HG03159 (cell line): ENCODE measurements around the gene KDM2A.
"Not testable (repeated sequence)": the region's sequence is repeated elsewhere in the genome, so short reads cannot be mapped to it uniquely, and the experiment has no call there.

Experiments
- ATAC-seq: cut with Tn5 transposase; IDR thresholded peaks from one replicate; pipeline ENCODE4 v1.9.1; 2021; ENCODE audit warnings: mild to moderate bottlenecking, moderate library complexity; ENCODE audit not compliant: unreplicated experiment

KDM2A gene

DNA sequence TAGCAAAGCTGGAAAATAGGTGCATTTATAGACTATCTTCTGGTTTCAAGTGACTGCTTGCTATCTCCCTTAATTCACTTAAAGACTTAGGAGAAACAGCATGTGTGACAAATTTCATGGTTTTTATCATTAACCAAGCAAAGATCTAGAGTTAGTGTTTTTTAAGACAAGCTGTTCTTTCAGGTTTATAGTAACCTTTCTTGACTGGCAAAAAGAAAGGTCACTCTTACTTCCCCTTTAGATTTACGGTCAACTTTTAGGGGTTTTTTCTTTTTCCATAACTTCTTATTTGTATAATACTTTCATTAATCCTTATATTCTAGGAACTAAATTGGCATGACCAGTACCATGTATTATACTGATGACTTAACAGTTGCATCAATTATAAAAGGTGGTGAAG, 46.6 kb downstream of the KDM2A start:
- no peak for ATAC-seq

DNA sequence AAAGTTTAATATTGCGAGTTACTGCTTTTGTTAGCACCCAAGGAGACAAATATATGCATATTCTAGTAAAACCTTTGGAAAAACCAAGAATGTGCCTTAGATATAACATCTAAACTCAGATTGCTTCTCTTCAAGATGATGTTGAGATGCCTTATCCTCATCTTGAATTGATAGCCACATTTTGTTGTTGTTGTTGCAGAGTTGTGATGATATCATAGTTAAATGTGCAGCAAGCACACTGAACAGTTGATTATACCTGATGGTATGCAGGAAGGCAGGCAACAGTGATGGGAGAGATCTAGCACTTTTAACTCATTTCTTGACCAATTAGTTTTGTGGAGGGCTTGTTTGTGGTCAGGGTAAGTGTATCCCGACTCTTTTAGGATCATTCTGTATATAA, 48.0 kb downstream of the KDM2A start:
- ATAC-seq = no peak

DNA sequence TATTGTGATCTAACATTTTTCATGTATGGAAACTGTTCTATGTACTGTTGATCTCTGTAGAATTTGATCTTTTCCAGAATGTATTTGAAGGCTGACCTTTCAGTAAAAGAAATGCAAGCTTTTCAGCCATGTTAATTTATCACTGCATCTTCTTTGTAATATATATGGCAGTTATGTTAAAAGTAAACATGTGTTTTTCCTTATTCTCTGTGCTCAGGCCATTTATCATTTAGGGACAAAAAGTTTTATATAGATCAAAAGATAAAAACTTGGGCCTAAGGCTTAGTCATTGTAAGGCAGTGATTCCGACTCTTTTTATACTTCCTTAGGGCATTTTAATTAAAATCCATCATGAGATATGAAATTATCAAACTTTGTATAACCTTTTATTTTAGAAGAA, 48.7 kb downstream of the KDM2A start:
- no peak for ATAC-seq

DNA sequence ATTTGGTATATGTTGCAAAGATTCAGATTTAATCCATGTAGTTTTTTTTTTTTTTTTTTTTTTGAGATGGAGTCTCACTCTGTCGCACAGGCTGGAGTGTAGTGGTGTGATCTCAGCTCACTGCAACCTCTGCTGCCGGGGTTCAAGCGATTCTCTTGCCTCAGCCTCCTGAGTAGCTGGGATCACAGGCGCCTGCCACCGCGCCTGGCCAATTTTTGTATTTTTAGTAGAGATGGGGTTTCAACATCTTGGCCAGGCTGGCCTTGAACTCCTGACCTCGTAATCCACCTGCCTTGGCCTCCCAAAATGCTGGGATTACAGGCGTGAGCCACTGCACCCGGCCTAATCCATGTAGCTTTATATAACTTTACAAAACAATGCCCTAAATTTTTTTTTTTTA, 49.8 kb downstream of the KDM2A start:
- not testable (repeated sequence) for ATAC-seq

DNA sequence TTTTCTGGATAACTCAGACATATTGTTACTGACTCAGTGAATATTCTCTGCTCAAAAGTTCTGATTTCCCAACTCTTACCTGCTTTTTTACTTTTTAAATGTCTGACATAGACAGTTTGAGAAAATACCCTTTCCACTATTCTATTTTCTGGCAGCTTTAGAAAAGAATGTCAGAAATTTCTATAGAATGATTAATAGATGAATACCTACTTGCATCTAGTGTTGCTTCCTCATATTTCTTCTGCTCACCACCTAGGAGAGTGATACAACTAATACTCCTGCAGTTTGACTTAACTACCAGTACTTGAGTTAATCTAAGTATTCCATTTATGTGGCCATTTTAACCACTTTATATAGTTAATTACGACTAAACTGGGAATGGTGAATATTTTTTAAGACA, 55.2 kb downstream of the KDM2A start:
- no peak for ATAC-seq

DNA sequence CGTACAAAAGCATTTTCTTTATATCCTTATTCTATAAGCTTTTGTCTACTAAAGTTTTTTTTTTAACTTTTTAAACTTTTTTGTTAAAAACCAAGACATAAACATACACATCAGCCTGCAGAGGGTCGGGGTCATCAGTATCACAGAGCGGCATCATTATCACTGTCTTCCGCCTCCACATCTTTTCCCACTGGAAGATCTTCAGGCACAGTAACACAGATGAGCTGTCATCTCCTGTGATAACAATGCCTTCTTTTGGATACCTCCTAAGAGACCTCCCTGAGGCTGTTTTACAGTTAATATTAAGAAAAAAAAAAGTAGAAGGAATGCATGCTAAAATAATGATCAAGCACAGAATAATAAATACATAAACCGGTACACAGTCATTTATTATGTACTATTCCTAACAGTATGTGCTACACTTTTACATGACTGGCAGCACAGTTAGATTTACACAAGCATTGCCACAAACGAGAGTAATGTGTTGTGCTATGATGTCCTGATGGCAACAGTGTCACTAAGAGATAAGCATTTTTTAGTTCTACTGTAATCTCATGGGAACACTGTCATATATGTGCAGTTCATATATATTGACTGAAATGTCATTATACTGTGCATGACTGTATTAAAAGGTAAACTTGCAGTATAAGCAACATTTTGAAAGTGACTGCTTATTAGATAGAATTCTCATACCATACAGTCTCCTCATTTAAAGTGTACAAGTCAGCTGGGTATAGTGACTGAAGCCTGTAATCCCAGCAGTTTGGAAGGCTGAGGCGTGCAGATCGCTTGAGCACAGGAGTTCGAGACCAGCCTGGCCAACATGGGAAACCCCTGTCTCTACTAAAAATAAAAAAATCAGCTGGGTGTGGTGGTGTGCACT, 58.6 kb downstream of the KDM2A start:
- ATAC-seq = no peak

DNA sequence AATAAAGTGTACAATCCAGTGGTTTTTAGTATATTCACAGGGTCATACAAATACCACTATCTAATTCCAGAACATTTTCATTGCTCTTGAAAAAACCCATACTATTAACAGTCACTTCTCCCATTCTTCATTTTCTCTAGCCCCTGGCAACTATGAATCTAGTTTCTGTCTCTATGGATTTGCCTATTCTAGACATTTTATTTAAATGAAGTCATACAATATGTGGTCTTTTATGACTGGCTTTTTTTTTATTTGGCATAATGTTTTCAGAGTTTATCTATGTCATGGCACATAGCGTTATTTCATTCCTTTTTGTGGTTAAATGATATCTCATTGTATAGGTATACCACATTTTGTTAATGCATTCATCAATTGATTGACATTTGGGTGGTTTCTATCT, 59.4 kb downstream of the KDM2A start:
- ATAC-seq = no peak

DNA sequence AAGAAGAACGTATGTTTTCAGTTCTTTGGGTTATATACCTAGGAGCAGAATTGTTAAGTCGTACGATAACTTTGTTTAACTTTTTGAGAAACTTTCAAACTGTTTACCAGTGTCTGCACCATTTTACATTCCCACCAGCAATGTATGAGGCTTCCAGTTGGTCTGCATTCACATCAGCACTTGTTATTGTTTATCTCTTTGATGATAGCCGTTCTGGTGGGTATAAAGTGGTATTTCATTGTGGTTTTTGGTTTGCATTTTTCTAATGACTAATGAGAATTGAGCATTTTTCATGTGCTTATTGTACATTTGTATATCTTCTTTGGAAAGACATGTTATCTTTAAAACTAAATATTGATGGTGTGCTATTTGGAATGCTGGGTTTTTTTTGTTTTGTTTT, 59.8 kb downstream of the KDM2A start:
- ATAC-seq = no peak

DNA sequence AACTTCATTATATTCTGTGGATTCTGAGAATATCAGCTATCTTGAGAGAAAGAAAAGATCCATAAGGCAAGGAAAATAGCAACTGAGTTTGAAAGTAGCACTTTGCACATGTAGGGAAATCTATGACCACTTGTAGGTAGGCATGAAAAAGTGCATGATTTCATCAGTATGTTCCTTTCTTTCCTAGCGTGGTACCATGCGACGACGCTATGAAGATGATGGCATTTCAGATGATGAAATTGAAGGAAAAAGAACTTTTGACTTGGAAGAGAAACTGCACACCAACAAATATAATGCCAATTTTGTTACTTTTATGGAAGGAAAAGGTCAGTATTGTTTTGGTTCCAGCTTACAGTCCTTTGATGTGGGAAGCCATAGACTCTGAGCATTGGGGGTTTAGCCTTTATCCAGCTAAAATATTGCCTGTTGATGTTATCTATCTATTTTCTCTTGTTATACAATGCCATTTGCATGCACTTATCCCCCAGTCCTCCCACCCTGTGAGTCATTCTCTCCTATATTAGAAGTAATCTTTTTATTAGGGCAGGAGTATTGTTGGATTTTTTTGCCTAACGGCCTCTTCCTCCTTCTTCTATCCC, 60.9 kb downstream of the KDM2A start:
- ATAC-seq = no peak

DNA sequence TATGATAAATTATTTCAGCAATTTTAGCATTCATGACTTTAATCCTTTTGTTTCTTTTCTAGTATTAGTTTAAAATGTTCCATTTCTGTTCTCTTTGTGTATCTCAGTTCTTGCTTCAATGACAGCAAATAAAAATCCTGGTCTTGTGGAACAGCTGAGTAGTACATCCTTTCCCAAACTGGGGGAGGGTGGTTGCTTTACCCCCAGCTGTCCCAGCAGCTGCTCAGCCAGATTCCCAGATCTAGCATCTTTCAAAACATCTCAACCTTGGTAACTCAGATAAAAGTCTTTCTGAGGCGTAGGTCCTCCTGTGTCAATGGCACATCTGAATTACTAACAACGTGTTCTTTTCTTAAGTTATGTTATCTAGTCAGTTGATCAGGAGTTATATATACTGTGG, 75.0 kb downstream of the KDM2A start:
- no peak for ATAC-seq

DNA sequence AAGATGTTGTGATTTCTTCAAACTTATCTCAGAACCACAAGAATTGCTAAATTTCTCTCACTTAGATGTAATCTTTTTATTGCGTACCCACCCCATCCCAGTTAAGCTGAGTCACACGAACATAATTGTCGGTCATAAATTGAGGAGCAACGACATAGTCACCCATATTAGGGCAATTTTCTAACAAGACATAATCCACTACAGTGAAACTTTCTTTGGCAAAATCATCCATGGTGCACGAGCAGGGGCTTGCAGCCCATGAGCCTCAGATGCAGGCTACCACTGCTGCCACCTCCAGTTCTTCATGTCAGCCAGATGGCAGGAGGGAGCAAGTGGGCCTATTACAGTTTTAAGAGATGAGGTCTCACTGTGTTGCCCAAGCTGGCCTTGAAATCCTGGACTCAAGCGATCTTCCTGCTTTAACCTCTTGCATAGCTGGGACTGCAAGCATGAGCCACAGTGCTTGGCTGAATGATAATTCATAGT, 77.0 kb downstream of the KDM2A start:
- ATAC-seq = no peak

DNA sequence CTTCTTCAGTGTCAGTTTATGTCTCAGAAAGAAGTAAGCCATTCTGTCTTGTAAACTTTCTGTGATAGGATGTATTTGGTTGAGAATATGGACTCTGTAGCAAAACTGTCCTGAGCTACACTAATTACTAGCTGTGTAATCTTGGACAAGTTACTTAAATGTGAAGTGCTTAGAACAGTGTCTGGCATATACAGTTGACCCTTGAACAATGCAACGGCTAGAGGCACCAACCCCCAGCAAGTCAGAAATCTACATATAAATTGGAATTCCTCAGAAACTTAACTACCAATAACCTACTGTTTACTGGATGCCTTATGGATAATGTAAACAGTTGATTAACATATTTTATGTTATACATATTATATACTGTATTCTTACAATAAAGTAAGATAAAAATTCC, 78.5 kb downstream of the KDM2A start:
- ATAC-seq = no peak

DNA sequence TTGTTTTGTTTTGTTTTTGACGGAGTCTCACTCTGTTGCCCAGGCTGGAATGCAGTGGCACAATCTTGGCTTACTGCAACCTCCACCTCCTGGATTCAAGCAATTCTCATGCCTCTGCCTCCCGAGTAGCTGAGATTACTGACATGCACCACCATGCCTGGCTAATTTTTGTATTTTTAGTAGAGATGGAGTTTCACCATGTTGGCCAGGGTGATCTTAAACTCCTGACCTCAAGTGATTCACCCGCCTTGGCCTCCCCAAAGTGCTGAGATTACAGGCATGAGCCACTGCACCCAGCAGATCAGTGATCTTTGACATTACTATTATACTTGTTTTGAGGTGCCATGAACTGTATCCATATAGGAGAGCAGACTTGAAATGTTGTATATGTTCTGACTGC, 79.7 kb downstream of the KDM2A start:
- not testable (repeated sequence) for ATAC-seq

DNA sequence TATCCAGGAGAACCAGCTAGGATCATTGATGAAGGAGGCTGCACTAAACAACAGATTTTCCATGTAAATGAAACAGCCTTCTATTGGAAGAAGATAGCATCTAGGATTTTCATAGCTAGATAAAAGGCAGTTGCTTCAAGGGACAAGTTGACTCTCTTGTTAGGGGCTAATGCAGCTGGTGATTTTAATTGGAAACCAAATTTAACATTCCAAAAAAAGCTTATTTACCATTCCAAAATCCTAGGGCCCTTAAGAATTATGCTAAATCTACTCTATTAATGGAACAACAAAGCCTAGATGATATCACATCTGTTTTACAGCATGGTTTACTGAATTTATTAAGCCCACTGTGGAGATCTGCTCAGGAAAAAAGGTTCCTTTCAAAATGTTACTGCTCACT, 80.7 kb downstream of the KDM2A start:
- ATAC-seq = no peak

DNA sequence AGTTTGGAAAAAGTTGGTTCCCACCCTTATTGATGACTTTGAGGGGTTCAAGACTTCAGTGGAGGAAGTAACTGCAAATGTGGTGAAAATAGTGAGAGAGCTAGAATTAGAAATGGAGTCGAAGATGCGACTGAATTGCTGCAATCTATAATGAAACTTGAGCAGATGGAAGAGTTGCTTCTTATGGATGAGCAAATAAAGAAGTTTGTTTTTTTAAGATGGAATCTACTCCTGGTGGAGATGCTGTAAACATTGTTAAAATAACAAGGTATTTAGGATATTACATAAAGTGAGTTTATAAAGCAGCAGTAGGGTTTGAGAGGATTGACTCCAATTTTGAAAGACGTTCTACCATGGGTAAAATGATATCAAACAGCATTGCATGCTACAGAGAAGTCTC, 83.0 kb downstream of the KDM2A start:
- ATAC-seq = no peak

DNA sequence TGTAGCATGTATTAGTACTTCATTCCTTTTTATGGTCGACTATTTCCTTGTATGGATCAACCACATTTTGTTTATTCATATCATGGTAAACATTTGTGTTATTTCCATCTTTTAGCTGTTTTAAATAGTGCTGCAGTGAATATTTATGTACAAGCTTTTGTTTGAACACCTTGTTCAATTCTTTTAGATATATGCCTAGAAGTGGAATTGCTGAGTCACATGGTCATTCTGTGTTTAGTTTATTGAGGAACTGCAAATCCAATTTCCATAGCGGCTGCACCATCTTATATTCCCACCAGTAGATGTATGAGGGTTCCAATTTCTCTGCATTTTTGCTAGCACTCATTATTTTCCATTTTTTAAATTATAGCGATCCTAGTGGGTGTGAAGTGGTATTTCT, 85.8 kb downstream of the KDM2A start:
- ATAC-seq = no peak

DNA sequence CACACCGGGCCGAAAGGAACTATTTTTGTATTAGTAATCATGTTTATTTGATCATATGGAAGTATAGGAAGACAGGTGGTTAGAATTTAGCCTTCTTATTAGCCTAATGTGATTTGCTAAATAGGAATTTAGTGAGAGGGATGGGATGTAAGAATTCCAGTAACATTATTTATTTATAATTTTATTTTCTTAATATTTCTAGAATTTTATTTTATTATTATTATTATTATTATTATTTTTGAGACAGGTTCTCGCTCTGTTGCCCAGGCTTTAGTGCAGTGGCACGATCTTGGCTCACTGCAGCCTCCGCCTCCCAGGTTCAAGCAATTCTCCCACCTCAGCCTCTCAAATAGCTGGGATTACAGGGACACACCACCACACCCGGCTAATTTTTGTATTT, 90.2 kb downstream of the KDM2A start:
- not testable (repeated sequence) for ATAC-seq

DNA sequence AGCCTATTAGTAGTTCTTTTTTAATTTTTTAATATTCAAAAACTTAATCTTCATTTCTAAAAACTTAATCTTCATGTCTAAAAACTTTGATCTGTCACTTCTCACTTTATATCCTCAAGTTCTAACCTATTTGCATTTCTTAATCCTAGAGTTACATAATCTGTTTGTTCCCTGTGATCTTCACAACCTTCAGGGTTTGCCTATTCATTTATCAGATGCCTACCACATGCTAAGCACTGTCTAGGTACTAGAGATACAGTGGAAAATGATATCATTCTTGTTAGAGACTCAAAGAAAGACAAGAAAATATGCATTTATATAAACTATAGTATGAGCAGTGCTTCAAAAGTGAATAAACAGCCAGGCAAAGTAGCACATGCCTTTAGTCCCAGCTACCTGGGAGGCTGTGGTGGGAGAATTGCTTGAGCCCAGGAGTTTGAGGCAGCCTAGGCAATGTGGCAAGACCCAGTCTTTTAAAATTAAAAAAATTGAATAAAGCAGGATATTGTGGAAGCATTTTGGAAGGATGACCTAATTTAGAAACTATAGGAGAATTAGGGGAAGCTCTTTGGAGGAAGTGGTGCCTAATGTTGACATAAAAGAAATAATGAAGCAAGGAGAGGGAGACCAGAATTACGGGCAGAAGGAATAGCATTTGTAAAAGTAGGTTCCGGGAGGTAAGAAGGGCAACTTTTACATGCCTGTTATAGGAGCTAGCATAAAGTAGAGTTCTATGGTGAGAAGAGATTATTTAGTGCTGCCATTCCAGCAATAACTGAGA, 92.8 kb downstream of the KDM2A start:
- no peak for ATAC-seq

DNA sequence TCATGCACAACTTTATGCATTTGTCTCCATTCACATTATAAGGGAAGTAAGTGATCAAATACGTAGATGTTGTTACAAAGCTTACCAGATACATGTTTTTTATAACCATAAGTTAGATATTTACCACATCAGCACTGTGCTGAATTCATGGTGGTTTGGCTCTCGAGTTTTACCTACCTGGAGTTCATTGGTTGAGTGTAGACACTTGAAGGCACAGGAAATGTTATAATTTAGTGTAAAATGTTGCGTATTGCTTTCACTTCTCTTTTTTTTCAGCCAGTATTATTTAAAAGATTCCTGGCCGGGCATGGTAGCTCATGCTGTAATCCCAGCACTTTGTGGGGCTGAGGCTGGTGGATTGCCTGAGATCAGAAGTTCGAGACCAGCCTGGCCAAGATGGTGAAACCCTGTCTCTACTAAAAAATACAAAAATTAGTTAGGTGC, 94.1 kb downstream of the KDM2A start:
- peak; percentile 52 for ATAC-seq

DNA sequence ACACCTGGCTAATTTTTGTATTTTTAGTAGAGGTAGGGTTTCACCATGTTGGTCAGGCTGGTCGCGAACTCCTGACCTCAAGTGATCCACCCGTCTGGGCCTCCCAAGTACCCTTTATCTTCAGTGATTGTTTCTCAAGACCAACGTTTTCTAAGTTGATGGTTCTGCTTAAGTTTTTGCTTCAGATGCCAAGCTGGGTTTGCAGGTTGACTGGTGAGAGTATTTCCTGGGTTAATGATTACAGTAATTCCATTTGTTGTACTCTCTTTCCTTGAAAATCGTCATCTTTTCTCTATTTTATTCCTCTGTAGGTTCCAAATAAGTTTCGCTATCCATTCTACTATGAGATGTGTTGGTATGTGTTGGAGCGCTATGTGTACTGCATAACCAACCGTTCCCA, 108.7 kb downstream of the KDM2A start:
- no peak for ATAC-seq

DNA sequence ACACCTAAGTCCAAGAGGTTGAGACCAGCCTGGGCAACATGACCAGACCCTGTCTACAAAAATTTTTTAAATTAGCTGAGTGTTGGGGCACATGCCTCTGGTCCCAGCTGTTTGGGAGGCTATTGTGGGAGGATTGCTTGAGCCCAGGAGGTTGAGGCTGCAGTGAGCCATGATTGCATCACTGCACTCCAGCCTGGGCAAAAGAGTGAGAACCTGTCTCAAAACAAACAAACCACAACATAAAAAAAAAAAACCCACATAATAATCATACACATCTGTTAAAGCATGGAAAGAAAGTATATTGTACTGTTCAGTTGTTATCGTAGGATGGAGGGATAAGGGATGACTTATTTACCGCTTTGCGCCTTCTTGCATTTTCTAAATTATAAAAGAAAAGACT, 111.3 kb downstream of the KDM2A start:
- no peak for ATAC-seq

DNA sequence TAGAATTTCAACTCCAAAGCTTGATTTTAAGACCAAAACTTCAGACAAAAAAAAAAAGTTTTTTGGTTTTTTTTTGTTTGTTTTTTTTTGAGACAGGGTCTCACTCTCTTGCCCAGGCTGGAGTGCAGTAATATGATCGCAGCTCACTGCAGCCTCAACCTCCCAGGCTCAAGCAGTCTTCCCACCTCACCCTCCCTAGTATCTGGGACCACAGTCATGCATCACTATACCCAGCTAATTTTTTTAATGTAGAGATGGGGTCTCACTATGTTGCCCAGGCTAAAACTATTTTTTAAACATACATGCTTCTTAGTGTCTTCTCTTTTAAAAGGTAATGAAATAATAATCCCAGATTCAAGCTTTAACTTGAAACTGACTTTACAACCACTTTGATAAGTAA, 111.8 kb downstream of the KDM2A start:
- no peak for ATAC-seq
